Lung (tissue), 12 donors: ENCODE data around the gene B4GALT5. TPM values are rescaled to one million over a fixed set of nuclear protein-coding genes. Genes with fewer than 3 reads are reported as not detected.

Experiments used
- ATAC-seq: fragments of 200-7000 bp; cut with Tn5 transposase; one replicate; pipeline ENCODE4 v1.9.1; 2020; ENCODE audit warnings: moderate number of reproducible peaks; ENCODE audit not compliant: insufficient read depth, low FRiP score
- DNase-seq, 3 donors: peaks; one replicate each; pipeline ENCODE4 v3.0.0-alpha.2; 2013 to 2017
- H3K27ac ChIP-seq, 2 donors: one replicate each; pipeline ENCODE4 v1.5.1; 2013; ENCODE audit warnings: mild to moderate bottlenecking in 2 of 2, moderate library complexity in 2 of 2, control low read depth in 1 of 2, inconsistent platforms in 1 of 2, low read depth in 1 of 2, low read length in 1 of 2
- H3K27me3 ChIP-seq, 3 donors: one replicate each; pipeline ENCODE4 v1.5.1; 2013; ENCODE audit warnings: low read length in 2 of 3; ENCODE audit not compliant: control insufficient read depth in 3 of 3, insufficient read depth in 3 of 3
- H3K36me3 ChIP-seq, 4 donors: one replicate each; pipeline ENCODE4 v1.5.1; 2013; ENCODE audit warnings: low read length in 4 of 4, mild to moderate bottlenecking in 1 of 4, moderate library complexity in 1 of 4; ENCODE audit not compliant: control insufficient read depth in 4 of 4, insufficient read depth in 4 of 4
- H3K4me1 ChIP-seq, 5 donors: one replicate each; pipeline ENCODE4 v1.5.1; 2013; ENCODE audit warnings: low read length in 5 of 5, mild to moderate bottlenecking in 2 of 5, moderate library complexity in 1 of 5; ENCODE audit not compliant: control insufficient read depth in 5 of 5, insufficient read depth in 5 of 5
- H3K4me3 ChIP-seq: one replicate; pipeline ENCODE4 v1.5.1; 2013; ENCODE audit warnings: mild to moderate bottlenecking, control low read depth, moderate library complexity
- H3K9ac ChIP-seq, 2 donors: one replicate each; pipeline ENCODE4 v1.5.1; 2013; ENCODE audit warnings: low read length in 2 of 2, control low read depth in 1 of 2; ENCODE audit not compliant: insufficient read depth in 1 of 2
- H3K9me3 ChIP-seq, 4 donors: one replicate each; pipeline ENCODE4 v1.5.1; 2013; ENCODE audit warnings: low read length in 3 of 4, mild to moderate bottlenecking in 1 of 4, moderate library complexity in 1 of 4; ENCODE audit not compliant: control insufficient read depth in 4 of 4, insufficient read depth in 3 of 4
- CTCF ChIP-seq: IDR thresholded peaks from 2 replicates; pipeline ENCODE4 v1.5.1; 2012; ENCODE audit warnings: mild to moderate bottlenecking; ENCODE audit errors: control extremely low read depth, extremely low read depth
- WGBS, 2 donors: extraction: QIAGEN DNeasy Blood & Tissue Kit; methylation state at CpG; one replicate each; pipeline ENCODE4 v1.1.7; 2013; 5-methylcytosine and 5-hydroxymethylcytosine counted together
- polyA plus RNA-seq, 2 donors: library from polyadenylated mRNA; stranded (reverse); fragments of 200-250 nt; gene quantifications; one replicate each; pipeline ENCODE4 v1.2.1, GENCODE V29; 2013
- total RNA-seq, 2 donors: library from RNA; depleted of rRNA in 1 of 2; stranded (reverse); fragments of >200 nt in 1 of 2; gene quantifications; one replicate each; pipeline ENCODE4 v1.2.1, GENCODE V29; 2014 to 2021
- donor health status: control.
- donor health status: control.
- donor health status: Bipolar disorder and iron deficiency.
- donor health status: healthy.
- donor health status: DM: yes; HTN: yes; CAD: no.

The B4GALT5 gene
- total and polyA plus RNA-seq, 4 donors: 13.9 to 56.7 (median 41.9) TPM

GRCh38 chr20:49759266-49759950 is 45.7 kb upstream of the B4GALT5 start:
- H3K4me1 ChIP-seq: peaks cover 0 to 4% (median 0%) of the 10 kb centered on the region in 5 donors
- 88 to 92% methylated on average over 7 of the region's 7 CpGs for WGBS, 2 donors
- DNase-seq: no peak
- ATAC-seq: no peak
- H3K27me3 ChIP-seq: no peaks in the 10 kb centered on the region
- no peak for TF ChIP-seq CTCF
- no peaks in the 10 kb centered on the region for H3K9me3 ChIP-seq
- peaks cover 0 to 1% (median 0%) of the 10 kb centered on the region in 4 donors for H3K36me3 ChIP-seq
- no peak overlapping the region for H3K4me3 ChIP-seq
- no peak overlapping the region for H3K9ac ChIP-seq
- no peak overlapping the region for H3K27ac ChIP-seq

- Histone ChIP-seq H3K27ac (no peak overlapping the region), H3K27me3 (no peaks in the 10 kb centered on the region), H3K4me1 (peaks cover 0 to 4% (median 0%) of the 10 kb centered on the region in 5 donors), H3K4me3 (no peak overlapping the region), H3K9ac (no peak overlapping the region), H3K36me3 (no peaks in the 10 kb centered on the region), H3K9me3 (no peaks in the 10 kb centered on the region)
- 88 to 92% methylated on average over 6 of the region's 6 CpGs for WGBS, 2 donors
- ATAC-seq: no peak
- no peak for DNase-seq
- no peak for TF ChIP-seq CTCF
These were observed 45.1 kb upstream of the B4GALT5 start for GRCh38 chr20:49758781-49759180.

- H3K4me3 ChIP-seq: no peak overlapping the region
- DNase-seq (no peak), ATAC-seq (no peak)
- no peak overlapping the region for H3K9ac ChIP-seq
- peaks cover 0 to 4% (median 0%) of the 10 kb centered on the region in 5 donors for H3K4me1 ChIP-seq
- no peaks in the 10 kb centered on the region for H3K36me3 ChIP-seq
- no peak for TF ChIP-seq CTCF
- H3K9me3 ChIP-seq: no peaks in the 10 kb centered on the region
- WGBS, 2 donors: 89 to 95% methylated on average over 4 of the region's 4 CpGs
- no peaks in the 10 kb centered on the region for H3K27me3 ChIP-seq
- no peak overlapping the region for H3K27ac ChIP-seq
These were observed 43.9 kb upstream of the B4GALT5 start for GRCh38 chr20:49757597-49757996.

- no peaks in the 10 kb centered on the region for H3K36me3 ChIP-seq
- H3K9me3 ChIP-seq: no peaks in the 10 kb centered on the region
- TF ChIP-seq CTCF: no peak
- no peak overlapping the region for H3K4me3 ChIP-seq
- no peak overlapping the region for H3K9ac ChIP-seq
- no peaks in the 10 kb centered on the region for H3K27me3 ChIP-seq
- peaks cover 0 to 4% (median 0%) of the 10 kb centered on the region in 5 donors for H3K4me1 ChIP-seq
- H3K27ac ChIP-seq: no peak overlapping the region
- 70% methylated on average over 2 of the region's 2 CpGs for WGBS, 2 donors
- ATAC-seq (no peak), DNase-seq (no peak)
These were observed 42.6 kb upstream of the B4GALT5 start for GRCh38 chr20:49756241-49756640.
